OCI-LY7 (cell line): ENCODE results near the gene SP140L.
"Not testable (repeated sequence)": the region's sequence is repeated elsewhere in the genome, so short reads cannot be mapped to it uniquely, and the experiment has no call there.

Experiments
- CTCF ChIP-seq: fragments of 200-600 bp; sonication (generic); conservative IDR thresholded peaks from 2 replicates; pipeline ENCODE4 v1.5.1; 2014; ENCODE audit warnings: mild to moderate bottlenecking, antibody characterized with exemption, low read length, moderate library complexity, mixed read lengths
- EZH2phosphoT487 ChIP-seq: fragments of 200-600 bp; sonication (generic); IDR thresholded peaks from 2 replicates; pipeline ENCODE4 v1.6.1; 2018; ENCODE audit warnings: low read depth, borderline replicate concordance, mild to moderate bottlenecking, mixed run types, antibody characterized with exemption, low read length, moderate library complexity, mixed read lengths

GRCh38 chr2:230311634-230312033, 15.4 kb upstream of the SP140L start:
- not testable (repeated sequence) for TF ChIP-seq CTCF, EZH2phosphoT487
